Measurements from ENCODE around the gene CFAP210.

- TF ChIP-seq POLR2A (IDR thresholded peaks at IDR 0.05), result no peak
- TF ChIP-seq, protein P1, sequence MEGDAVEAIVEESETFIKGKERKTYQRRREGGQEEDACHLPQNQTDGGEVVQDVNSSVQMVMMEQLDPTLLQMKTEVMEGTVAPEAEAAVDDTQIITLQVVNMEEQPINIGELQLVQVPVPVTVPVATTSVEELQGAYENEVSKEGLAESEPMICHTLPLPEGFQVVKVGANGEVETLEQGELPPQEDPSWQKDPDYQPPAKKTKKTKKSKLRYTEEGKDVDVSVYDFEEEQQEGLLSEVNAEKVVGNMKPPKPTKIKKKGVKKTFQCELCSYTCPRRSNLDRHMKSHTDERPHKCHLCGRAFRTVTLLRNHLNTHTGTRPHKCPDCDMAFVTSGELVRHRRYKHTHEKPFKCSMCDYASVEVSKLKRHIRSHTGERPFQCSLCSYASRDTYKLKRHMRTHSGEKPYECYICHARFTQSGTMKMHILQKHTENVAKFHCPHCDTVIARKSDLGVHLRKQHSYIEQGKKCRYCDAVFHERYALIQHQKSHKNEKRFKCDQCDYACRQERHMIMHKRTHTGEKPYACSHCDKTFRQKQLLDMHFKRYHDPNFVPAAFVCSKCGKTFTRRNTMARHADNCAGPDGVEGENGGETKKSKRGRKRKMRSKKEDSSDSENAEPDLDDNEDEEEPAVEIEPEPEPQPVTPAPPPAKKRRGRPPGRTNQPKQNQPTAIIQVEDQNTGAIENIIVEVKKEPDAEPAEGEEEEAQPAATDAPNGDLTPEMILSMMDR (IDR thresholded peaks at IDR 0.05), result no peak
Observed at GRCh38 chr2:169704160-169704708, 10.0 kb upstream of the CFAP210 start.
